Glutamatergic neuron (in vitro differentiated cells): Measurements from ENCODE around the gene ADCY3. TPM values are rescaled to one million over a fixed set of nuclear protein-coding genes. Genes with fewer than 3 reads are reported as not detected.

Experiments
- DNase-seq: peaks from one replicate; pipeline ENCODE4 v3.0.0; 2022
- H3K27ac Mint-ChIP-seq: one replicate; pipeline ENCODE4 v1.8.0; 2020; ENCODE audit warnings: mild to moderate bottlenecking, mixed read lengths, inconsistent platforms; ENCODE audit not compliant: unreplicated experiment
- H3K27me3 Mint-ChIP-seq: one replicate; pipeline ENCODE4 v1.8.0; 2020; ENCODE audit warnings: mild to moderate bottlenecking, moderate library complexity, mixed read lengths, inconsistent platforms; ENCODE audit not compliant: unreplicated experiment
- H3K36me3 Mint-ChIP-seq: one replicate; pipeline ENCODE4 v1.8.0; 2020; ENCODE audit warnings: mild to moderate bottlenecking, mixed read lengths, inconsistent platforms; ENCODE audit not compliant: unreplicated experiment
- H3K4me1 Mint-ChIP-seq: one replicate; pipeline ENCODE4 v1.8.0; 2020; ENCODE audit warnings: mild to moderate bottlenecking, low read depth, mixed read lengths, inconsistent platforms; ENCODE audit not compliant: unreplicated experiment
- H3K4me3 Mint-ChIP-seq: one replicate; pipeline ENCODE4 v1.8.0; 2020; ENCODE audit warnings: mild to moderate bottlenecking, mixed read lengths, inconsistent platforms; ENCODE audit not compliant: unreplicated experiment
- H3K9me3 Mint-ChIP-seq: one replicate; pipeline ENCODE4 v1.8.0; 2020; ENCODE audit warnings: mild to moderate bottlenecking, moderate library complexity, mixed read lengths, inconsistent platforms; ENCODE audit not compliant: unreplicated experiment
- total RNA-seq: library from RNA; stranded (reverse); fragmentation: NEBNext Ultra II Directional; extraction: Animal tissue kit (Norgen Biotek cat#: 25700); gene quantifications from one replicate; pipeline ENCODE4 v1.2.1, GENCODE V29; 2021; ENCODE audit not compliant: unreplicated experiment
- TF ChIP-seq, protein P1 (sequence below): fragments of 200-600 bp; sonication (generic); IDR thresholded peaks from one replicate; pipeline ENCODE4 v1.5.0; 2021; ENCODE audit not compliant: partially characterized antibody, unreplicated experiment

ADCY3 gene
- total RNA-seq, 1 donor from 2014 or later: 76.2 TPM

DNA sequence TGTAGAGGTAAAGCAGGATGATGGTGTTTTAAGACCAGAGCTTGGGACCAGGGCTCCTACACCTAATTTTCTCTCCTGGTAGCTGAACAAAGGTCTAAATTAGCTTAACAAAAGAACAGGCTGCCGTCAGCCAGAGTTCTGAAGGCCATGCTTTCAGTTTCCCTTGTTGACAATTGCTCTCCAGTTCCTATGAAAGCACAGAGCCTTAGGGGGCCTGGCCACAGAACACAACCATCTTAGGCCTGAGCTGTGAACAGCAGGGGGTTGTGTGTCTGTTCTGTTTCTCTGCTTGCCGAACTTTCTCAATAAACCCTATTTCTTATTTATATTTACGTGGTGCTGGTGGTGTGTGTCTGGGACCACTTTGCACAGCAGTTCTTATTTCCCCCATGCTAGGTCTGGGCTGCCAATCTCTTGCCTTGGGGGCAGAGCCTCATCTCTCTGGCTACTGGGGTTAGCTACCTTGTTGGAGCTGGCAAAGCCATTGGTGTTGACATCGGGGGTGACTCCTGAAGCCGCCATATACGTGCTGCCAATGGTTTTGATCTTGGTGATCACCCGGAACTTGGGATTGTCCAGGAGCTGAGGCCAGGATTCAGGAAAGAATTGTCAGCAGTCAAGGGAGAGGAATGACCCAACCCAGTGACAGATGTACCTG lies 97.9 kb downstream of the ADCY3 start:
- DNase-seq: no peak
- Mint-ChIP-seq H3K27ac (no peak overlapping the region), H3K9me3 (peaks cover 3% of the 10 kb centered on the region), H3K4me1 (peaks cover 10% of the 10 kb centered on the region), H3K36me3 (peaks cover 7% of the 10 kb centered on the region), H3K27me3 (peaks cover 4% of the 10 kb centered on the region), H3K4me3 (no peak overlapping the region)
- TF ChIP-seq, protein P1, sequence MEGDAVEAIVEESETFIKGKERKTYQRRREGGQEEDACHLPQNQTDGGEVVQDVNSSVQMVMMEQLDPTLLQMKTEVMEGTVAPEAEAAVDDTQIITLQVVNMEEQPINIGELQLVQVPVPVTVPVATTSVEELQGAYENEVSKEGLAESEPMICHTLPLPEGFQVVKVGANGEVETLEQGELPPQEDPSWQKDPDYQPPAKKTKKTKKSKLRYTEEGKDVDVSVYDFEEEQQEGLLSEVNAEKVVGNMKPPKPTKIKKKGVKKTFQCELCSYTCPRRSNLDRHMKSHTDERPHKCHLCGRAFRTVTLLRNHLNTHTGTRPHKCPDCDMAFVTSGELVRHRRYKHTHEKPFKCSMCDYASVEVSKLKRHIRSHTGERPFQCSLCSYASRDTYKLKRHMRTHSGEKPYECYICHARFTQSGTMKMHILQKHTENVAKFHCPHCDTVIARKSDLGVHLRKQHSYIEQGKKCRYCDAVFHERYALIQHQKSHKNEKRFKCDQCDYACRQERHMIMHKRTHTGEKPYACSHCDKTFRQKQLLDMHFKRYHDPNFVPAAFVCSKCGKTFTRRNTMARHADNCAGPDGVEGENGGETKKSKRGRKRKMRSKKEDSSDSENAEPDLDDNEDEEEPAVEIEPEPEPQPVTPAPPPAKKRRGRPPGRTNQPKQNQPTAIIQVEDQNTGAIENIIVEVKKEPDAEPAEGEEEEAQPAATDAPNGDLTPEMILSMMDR: no peak

DNA sequence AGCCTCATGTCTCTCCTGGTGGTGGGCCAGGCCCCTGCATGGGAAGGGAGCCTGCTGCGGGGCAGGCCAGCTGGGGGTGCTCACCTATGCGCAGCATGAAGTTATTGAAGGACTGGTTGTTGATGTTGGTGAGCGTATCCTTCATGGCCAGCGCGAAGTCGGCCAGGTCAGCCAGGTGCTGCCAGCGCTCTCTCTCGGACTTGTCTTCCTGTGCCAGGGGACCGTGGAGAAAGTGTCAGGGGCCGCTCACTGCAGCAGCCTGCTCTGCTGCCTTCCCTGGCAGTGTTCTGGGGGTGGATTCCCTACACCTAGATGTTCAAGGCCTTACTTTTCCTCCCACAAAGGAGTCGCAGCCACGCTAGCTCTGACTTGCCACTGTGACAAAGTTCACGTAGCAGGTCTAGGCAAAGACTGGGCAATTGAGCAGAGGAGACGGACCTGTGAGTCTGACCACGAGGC lies 98.6 kb downstream of the ADCY3 start:
- H3K27me3 Mint-ChIP-seq: peaks cover 4% of the 10 kb centered on the region
- peaks cover 10% of the 10 kb centered on the region for H3K4me1 Mint-ChIP-seq
- peak overlapping the region; percentile 52 for H3K27ac Mint-ChIP-seq
- no peak overlapping the region for H3K4me3 Mint-ChIP-seq
- H3K36me3 Mint-ChIP-seq: peaks cover 7% of the 10 kb centered on the region
- peaks cover 3% of the 10 kb centered on the region for H3K9me3 Mint-ChIP-seq
- TF ChIP-seq, protein P1: no peak
- no peak for DNase-seq

DNA sequence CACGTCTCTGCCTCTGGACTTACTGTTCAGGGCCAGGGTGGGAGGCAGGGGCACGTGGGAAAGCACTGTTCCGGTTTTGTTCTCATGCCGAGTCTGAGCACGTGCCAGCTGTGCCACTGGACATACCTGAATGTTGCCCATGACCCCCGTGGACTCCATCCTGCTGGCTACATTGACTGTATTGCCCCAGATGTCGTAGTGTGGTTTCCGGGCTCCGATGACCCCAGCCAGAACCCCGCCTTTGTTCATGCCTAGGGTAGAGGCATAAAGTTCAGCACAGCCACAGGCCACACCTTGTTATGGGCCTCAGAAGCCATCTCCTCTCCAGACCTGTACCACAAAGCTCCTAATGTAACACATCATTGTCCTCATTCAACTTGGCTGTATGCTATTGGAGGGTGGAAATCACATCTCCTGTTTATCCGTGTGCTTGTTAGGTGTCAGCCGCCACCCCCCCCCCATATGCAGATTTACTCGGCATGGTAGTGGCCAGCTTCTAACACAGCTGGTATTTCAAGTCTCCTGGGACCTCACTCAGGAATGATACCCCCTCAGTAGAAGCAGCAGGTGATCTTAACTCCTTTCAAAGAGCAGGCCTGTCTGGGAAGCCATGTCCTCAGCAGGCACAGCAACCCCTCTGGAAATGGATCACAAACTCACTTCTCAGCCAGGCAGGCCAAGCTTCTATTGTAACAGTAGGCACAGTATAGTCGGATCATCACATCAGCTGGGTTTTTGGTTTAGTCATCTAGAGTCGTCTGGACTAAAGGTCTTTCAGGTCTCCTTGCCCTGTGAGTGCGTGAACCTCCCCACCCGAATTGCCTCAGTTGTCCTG lies 99.2 kb downstream of the ADCY3 start:
- TF ChIP-seq, protein P1: no peak
- Mint-ChIP-seq H3K36me3 (peaks cover 7% of the 10 kb centered on the region), H3K27ac (peak overlapping the region; percentile 52)

GRCh38 chr2:24820175-24820513 lies 99.9 kb downstream of the ADCY3 start:
- Mint-ChIP-seq H3K4me3 (no peak overlapping the region), H3K36me3 (peaks cover 7% of the 10 kb centered on the region)

More for the DNA sequence above, 99.2 kb downstream of the ADCY3 start:
- peaks cover 3% of the 10 kb centered on the region for H3K9me3 Mint-ChIP-seq
- no peak overlapping the region for H3K4me3 Mint-ChIP-seq
- H3K4me1 Mint-ChIP-seq: peaks cover 10% of the 10 kb centered on the region
- no peak for DNase-seq
- peaks cover 4% of the 10 kb centered on the region for H3K27me3 Mint-ChIP-seq

More at GRCh38 chr2:24820175-24820513, 99.9 kb downstream of the ADCY3 start:
- peaks cover 4% of the 10 kb centered on the region for H3K27me3 Mint-ChIP-seq
- no peak for DNase-seq
- TF ChIP-seq, protein P1: no peak
- peaks cover 4% of the 10 kb centered on the region for H3K9me3 Mint-ChIP-seq
- H3K27ac Mint-ChIP-seq: no peak overlapping the region
- H3K4me1 Mint-ChIP-seq: peaks cover 10% of the 10 kb centered on the region
